Gastroesophageal sphincter (tissue), 3 donors: ENCODE data around the gene HSD17B3.

Experiments
- CTCF ChIP-seq, 4 experiments: fragments of 200-600 bp in 2 of 4; fragments of 450-650 bp in 2 of 4; sonication (generic) in 1 of 4; IDR thresholded peaks; one replicate each; pipeline ENCODE4 v1.5.1; 2017 to 2019; ENCODE audit warnings: antibody characterized with exemption in 4 of 4, mild to moderate bottlenecking in 2 of 4, moderate library complexity in 2 of 4
- POLR2A ChIP-seq, 2 donors: fragments of 450-650 bp; IDR thresholded peaks; one replicate each; pipeline ENCODE4 v1.6.1; 2017; ENCODE audit warnings: antibody characterized with exemption in 2 of 2, mild to moderate bottlenecking in 2 of 2, moderate library complexity in 1 of 2

DNA sequence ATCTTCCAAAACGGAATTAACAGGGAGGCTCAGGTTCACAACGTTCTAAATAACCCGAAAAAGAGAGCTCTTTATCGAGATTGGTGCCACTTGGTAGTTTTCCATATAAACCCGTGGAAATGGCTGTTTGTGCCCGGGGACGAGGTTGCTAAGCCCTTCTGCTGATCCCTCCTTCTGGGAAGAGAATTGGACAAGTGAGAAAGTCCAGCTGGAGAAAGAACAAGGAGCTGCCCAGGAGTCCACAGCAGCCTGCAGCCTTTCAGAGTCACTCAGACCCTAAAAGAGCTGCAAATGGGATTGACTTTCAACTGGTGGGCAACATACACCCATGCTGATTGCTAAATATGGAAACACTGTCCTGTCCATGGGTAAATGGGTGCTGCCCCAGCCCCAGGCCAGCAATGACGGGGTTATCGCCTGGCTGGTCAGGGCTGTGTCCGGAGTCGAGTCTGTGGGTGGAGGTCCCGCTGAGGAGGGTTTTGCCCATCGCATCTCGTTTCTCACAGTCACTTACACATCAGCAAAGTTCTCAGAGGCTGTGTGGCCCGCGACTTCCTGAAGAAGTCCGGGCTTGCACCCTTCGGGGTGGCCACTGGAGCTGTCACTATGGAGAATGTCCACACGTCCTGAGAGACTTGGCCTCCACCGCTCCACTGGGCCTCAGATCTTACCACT is 40.7 kb upstream of the HSD17B3 start:
- TF ChIP-seq CTCF (IDR thresholded peaks at IDR 0.05): no peak
- TF ChIP-seq POLR2A (IDR thresholded peaks at IDR 0.05): no peak
